ENCODE data around the gene SCGB2B2.

SCGB2B2 gene

GRCh38 chr19:34711890-34712289, 34.9 kb upstream of the SCGB2B2 start:
- Histone ChIP-seq H4K20me1 (ENCODE audit: insufficient read depth, low read length) (no peaks in the 10 kb centered on the region), H3K27me3 (ENCODE audit: insufficient read depth, low read length) (no peaks in the 10 kb centered on the region), H3K9ac (ENCODE audit: low read length) (no peak overlapping the region), H3K4me3 (ENCODE audit: low read depth, low read length, poor library complexity, severe bottlenecking) (no peak overlapping the region), H3K79me2 (ENCODE audit: insufficient read depth, low read length) (no peaks in the 10 kb centered on the region), H3K4me1 (ENCODE audit: insufficient read depth, low read length, severe bottlenecking) (no peaks in the 10 kb centered on the region), H2AFZ (ENCODE audit: low read length) (no peak overlapping the region), H3F3A (ENCODE audit: insufficient read depth, low read length) (no peaks in the 10 kb centered on the region), H3K36me3 (ENCODE audit: insufficient read depth, low read length) (no peaks in the 10 kb centered on the region), H3K27ac (ENCODE audit: low read depth, low read length, poor library complexity, severe bottlenecking) (no peak overlapping the region), H3K4me2 (ENCODE audit: low read length) (no peak overlapping the region), H3K9me2 (ENCODE audit: low read depth, low read length) (no peaks in the 10 kb centered on the region), H3K9me3 (ENCODE audit: low read length) (peaks cover 17% of the 10 kb centered on the region)
- TF ChIP-seq, protein P1, sequence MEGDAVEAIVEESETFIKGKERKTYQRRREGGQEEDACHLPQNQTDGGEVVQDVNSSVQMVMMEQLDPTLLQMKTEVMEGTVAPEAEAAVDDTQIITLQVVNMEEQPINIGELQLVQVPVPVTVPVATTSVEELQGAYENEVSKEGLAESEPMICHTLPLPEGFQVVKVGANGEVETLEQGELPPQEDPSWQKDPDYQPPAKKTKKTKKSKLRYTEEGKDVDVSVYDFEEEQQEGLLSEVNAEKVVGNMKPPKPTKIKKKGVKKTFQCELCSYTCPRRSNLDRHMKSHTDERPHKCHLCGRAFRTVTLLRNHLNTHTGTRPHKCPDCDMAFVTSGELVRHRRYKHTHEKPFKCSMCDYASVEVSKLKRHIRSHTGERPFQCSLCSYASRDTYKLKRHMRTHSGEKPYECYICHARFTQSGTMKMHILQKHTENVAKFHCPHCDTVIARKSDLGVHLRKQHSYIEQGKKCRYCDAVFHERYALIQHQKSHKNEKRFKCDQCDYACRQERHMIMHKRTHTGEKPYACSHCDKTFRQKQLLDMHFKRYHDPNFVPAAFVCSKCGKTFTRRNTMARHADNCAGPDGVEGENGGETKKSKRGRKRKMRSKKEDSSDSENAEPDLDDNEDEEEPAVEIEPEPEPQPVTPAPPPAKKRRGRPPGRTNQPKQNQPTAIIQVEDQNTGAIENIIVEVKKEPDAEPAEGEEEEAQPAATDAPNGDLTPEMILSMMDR (IDR thresholded peaks at IDR 0.05; ENCODE audit: low read length) = no peak
- TF ChIP-seq EZH2 (IDR thresholded peaks at IDR 0.05; ENCODE audit: borderline replicate concordance, low read length) = no peak

- Histone ChIP-seq H3K9me3 (ENCODE audit: low read length) (no peaks in the 10 kb centered on the region), H3K36me3 (ENCODE audit: insufficient read depth, low read length) (no peaks in the 10 kb centered on the region), H3K9me2 (ENCODE audit: low read depth, low read length) (no peaks in the 10 kb centered on the region), H3K9ac (ENCODE audit: low read length) (no peak overlapping the region), H3F3A (ENCODE audit: insufficient read depth, low read length) (no peaks in the 10 kb centered on the region), H3K4me1 (ENCODE audit: insufficient read depth, low read length, severe bottlenecking) (no peaks in the 10 kb centered on the region), H3K79me2 (ENCODE audit: insufficient read depth, low read length) (no peaks in the 10 kb centered on the region), H4K20me1 (ENCODE audit: insufficient read depth, low read length) (no peaks in the 10 kb centered on the region), H3K4me3 (ENCODE audit: low read depth, low read length, poor library complexity, severe bottlenecking) (no peak overlapping the region), H2AFZ (ENCODE audit: low read length) (no peak overlapping the region), H3K27me3 (ENCODE audit: insufficient read depth, low read length) (no peaks in the 10 kb centered on the region), H3K27ac (ENCODE audit: low read depth, low read length, poor library complexity, severe bottlenecking) (no peak overlapping the region), H3K4me2 (ENCODE audit: low read length) (no peak overlapping the region)
- TF ChIP-seq, protein P1 (IDR thresholded peaks at IDR 0.05; ENCODE audit: low read length) = no peak
- TF ChIP-seq EZH2 (IDR thresholded peaks at IDR 0.05; ENCODE audit: borderline replicate concordance, low read length) = no peak
These were observed 30.7 kb upstream of the SCGB2B2 start for GRCh38 chr19:34707661-34708060.

GRCh38 chr19:34692549-34692948, 15.6 kb upstream of the SCGB2B2 start:
- Histone ChIP-seq H3K4me3 (ENCODE audit: low read depth, low read length, poor library complexity, severe bottlenecking) (no peak overlapping the region), H3K4me2 (ENCODE audit: low read length) (no peak overlapping the region), H3K27me3 (ENCODE audit: insufficient read depth, low read length) (no peaks in the 10 kb centered on the region), H3F3A (ENCODE audit: insufficient read depth, low read length) (no peaks in the 10 kb centered on the region), H3K27ac (ENCODE audit: low read depth, low read length, poor library complexity, severe bottlenecking) (no peak overlapping the region), H2AFZ (ENCODE audit: low read length) (no peak overlapping the region), H3K9me3 (ENCODE audit: low read length) (no peaks in the 10 kb centered on the region), H4K20me1 (ENCODE audit: insufficient read depth, low read length) (no peaks in the 10 kb centered on the region), H3K9ac (ENCODE audit: low read length) (no peak overlapping the region), H3K36me3 (ENCODE audit: insufficient read depth, low read length) (no peaks in the 10 kb centered on the region), H3K79me2 (ENCODE audit: insufficient read depth, low read length) (no peaks in the 10 kb centered on the region), H3K9me2 (ENCODE audit: low read depth, low read length) (no peaks in the 10 kb centered on the region), H3K4me1 (ENCODE audit: insufficient read depth, low read length, severe bottlenecking) (no peaks in the 10 kb centered on the region)
- TF ChIP-seq, protein P1 (IDR thresholded peaks at IDR 0.05; ENCODE audit: low read length) = no peak
- TF ChIP-seq EZH2 (IDR thresholded peaks at IDR 0.05; ENCODE audit: borderline replicate concordance, low read length) = no peak
